Astrocyte (in vitro differentiated cells and primary cell): ENCODE measurements around the gene ERBB2. TPM values are rescaled to one million over a fixed set of nuclear protein-coding genes. Genes with fewer than 3 reads are reported as not detected.

Experiments used
- DNase-seq: peaks from one replicate; pipeline ENCODE4 v3.0.0-alpha.2; 2010; ENCODE audit warnings: low read depth
- FAIRE-seq: peaks from 2 replicates; lab custom pipeline; 2011; peaks lifted over from hg19 to GRCh38; lab: Jason Lieb, UNC
- H2AFZ ChIP-seq: 2 replicates; pipeline ENCODE4 v1.6.0; 2012; ENCODE audit warnings: low read depth, low read length, inconsistent platforms
- H3K27ac ChIP-seq: 2 replicates; pipeline ENCODE4 v1.5.1; 2011; ENCODE audit warnings: low read depth, low read length, inconsistent platforms
- H3K27me3 ChIP-seq: 2 replicates; pipeline ENCODE4 v1.6.0; 2011; ENCODE audit warnings: low read length, inconsistent platforms; ENCODE audit not compliant: insufficient read depth
- H3K36me3 ChIP-seq: 2 replicates; pipeline ENCODE4 v1.5.1; 2011; ENCODE audit warnings: low read length, inconsistent platforms; ENCODE audit not compliant: insufficient read depth
- H3K4me1 ChIP-seq: 2 replicates; pipeline ENCODE4 v1.5.1; 2011; ENCODE audit warnings: low read length, inconsistent platforms; ENCODE audit not compliant: insufficient read depth
- H3K4me2 ChIP-seq: 2 replicates; pipeline ENCODE4 v1.6.0; 2012; ENCODE audit warnings: low read length, inconsistent platforms
- H3K4me3 ChIP-seq: 2 replicates; pipeline ENCODE4 v1.5.1; 2011; ENCODE audit warnings: low read depth, mild to moderate bottlenecking, low read length, inconsistent platforms; ENCODE audit not compliant: insufficient read depth
- H3K79me2 ChIP-seq: 2 replicates; pipeline ENCODE4 v1.6.0; 2012; ENCODE audit warnings: mild to moderate bottlenecking, low read length, inconsistent platforms; ENCODE audit not compliant: insufficient read depth
- H3K9ac ChIP-seq: 2 replicates; pipeline ENCODE4 v1.6.0; 2012; ENCODE audit warnings: mild to moderate bottlenecking, low read length, inconsistent platforms
- H3K9me3 ChIP-seq: 2 replicates; pipeline ENCODE4 v1.5.1; 2012; ENCODE audit warnings: low read depth, mild to moderate bottlenecking, low read length, inconsistent platforms; ENCODE audit not compliant: insufficient read depth
- H4K20me1 ChIP-seq: 2 replicates; pipeline ENCODE4 v1.6.0; 2012; ENCODE audit warnings: low read length, inconsistent platforms; ENCODE audit not compliant: insufficient read depth
- H3K27ac Mint-ChIP-seq: one replicate; pipeline ENCODE4 v1.8.0; 2021; ENCODE audit warnings: mild to moderate bottlenecking, mixed read lengths; ENCODE audit not compliant: unreplicated experiment
- H3K27me3 Mint-ChIP-seq: one replicate; pipeline ENCODE4 v1.8.0; 2021; ENCODE audit warnings: low read depth, mixed read lengths; ENCODE audit not compliant: unreplicated experiment
- H3K36me3 Mint-ChIP-seq: one replicate; pipeline ENCODE4 v1.8.0; 2021; ENCODE audit warnings: low read depth, mixed read lengths; ENCODE audit not compliant: unreplicated experiment
- H3K4me1 Mint-ChIP-seq: one replicate; pipeline ENCODE4 v1.8.0; 2021; ENCODE audit warnings: low read depth, mixed read lengths; ENCODE audit not compliant: unreplicated experiment
- H3K4me3 Mint-ChIP-seq: one replicate; pipeline ENCODE4 v1.8.0; 2021; ENCODE audit warnings: mild to moderate bottlenecking, moderate library complexity, mixed read lengths; ENCODE audit not compliant: unreplicated experiment
- H3K9me3 Mint-ChIP-seq: one replicate; pipeline ENCODE4 v1.8.0; 2021; ENCODE audit warnings: mild to moderate bottlenecking, mixed read lengths; ENCODE audit not compliant: unreplicated experiment
- EZH2 ChIP-seq: IDR thresholded peaks from 2 replicates; pipeline ENCODE4 v1.6.1; 2012; ENCODE audit warnings: mild to moderate bottlenecking, low read length, inconsistent platforms; ENCODE audit not compliant: insufficient read depth
- total RNA-seq: library from RNA; stranded (reverse); gene quantifications from 2 replicates; pipeline ENCODE4 v1.2.1, GENCODE V29; 2021
- TF ChIP-seq, protein P1 (sequence below): IDR thresholded peaks from 2 replicates; pipeline ENCODE4 v1.5.1; 2011; ENCODE audit warnings: low read depth, mild to moderate bottlenecking, inconsistent platforms, low read length, moderate library complexity; ENCODE audit not compliant: insufficient read depth

Gene ERBB2
- total RNA-seq, 1 donor from 2014 or later: 64.0 TPM

DNA sequence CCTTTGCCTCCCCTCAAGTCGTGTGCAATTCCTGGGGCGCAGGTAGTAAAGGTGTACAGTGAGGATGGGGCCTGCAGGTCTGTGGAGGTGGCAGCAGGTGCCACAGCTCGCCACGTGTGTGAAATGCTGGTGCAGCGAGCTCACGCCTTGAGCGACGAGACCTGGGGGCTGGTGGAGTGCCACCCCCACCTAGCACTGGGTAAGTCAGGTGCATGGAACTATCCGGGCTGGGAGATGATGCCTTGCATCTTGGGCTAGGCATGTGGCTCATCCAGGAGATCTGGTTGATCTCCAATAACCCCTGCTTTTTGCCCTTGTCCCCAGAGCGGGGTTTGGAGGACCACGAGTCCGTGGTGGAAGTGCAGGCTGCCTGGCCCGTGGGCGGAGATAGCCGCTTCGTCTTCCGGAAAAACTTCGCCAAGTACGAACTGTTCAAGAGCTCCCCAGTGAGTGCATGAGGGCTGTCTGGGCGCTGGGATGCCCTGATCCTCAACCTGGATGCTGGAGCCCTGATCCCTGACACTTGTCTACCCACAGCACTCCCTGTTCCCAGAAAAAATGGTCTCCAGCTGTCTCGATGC is 43.1 kb downstream of the ERBB2 start:
- Mint-ChIP-seq H3K27ac (no peak overlapping the region), H3K9me3 (no peaks in the 10 kb centered on the region)

DNA sequence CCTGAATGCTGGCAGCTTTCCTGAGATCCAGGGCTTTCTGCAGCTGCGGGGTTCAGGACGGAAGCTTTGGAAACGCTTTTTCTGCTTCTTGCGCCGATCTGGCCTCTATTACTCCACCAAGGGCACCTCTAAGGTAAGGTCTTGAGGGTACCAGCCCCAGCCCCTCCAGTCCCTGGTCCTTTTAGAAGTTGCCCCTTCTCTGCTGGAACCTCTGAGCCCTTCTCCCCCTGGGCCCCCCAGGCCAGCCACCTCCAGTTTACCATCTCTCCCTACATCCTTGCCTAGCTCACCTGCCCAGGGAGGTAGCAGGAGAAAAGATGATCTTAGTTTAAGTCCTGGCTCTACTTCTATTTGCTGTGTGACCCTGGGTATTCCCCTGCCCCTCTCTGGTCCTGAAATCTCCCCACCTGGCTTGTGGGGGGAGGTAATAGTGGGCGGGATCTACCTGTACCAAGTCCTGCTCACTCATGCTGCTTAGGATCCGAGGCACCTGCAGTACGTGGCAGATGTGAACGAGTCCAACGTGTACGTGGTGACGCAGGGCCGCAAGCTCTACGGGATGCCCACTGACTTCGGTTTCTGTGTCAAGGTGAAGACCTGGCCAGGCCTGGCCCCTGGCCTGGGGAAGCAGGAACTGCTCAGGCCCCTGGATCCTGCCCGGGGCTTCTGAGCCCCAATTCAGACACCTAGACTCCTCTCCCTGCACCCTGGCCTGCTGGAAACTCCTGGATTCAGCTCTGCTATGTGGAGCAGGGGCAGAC is 44.4 kb downstream of the ERBB2 start:
- no peak overlapping the region for H3K27ac ChIP-seq
- Mint-ChIP-seq H3K4me3 (no peak overlapping the region), H3K4me1 (peaks cover 12% of the 10 kb centered on the region), H3K36me3 (no peaks in the 10 kb centered on the region), H3K27ac (no peak overlapping the region), H3K27me3 (peaks cover 11% of the 10 kb centered on the region), H3K9me3 (no peaks in the 10 kb centered on the region)
- H2AFZ ChIP-seq: no peak overlapping the region
- no peaks in the 10 kb centered on the region for H3K79me2 ChIP-seq
- no peak overlapping the region for H3K9ac ChIP-seq
- H3K4me3 ChIP-seq: no peak overlapping the region
- no peak for DNase-seq
- no peaks in the 10 kb centered on the region for H3K9me3 ChIP-seq
- no peak overlapping the region for H3K4me2 ChIP-seq
- H3K36me3 ChIP-seq: no peaks in the 10 kb centered on the region
- no peaks in the 10 kb centered on the region for H4K20me1 ChIP-seq
- no peak for FAIRE-seq
- no peak for TF ChIP-seq EZH2
- H3K27me3 ChIP-seq: no peaks in the 10 kb centered on the region
- H3K4me1 ChIP-seq: peaks cover 22% of the 10 kb centered on the region

More for the DNA sequence above, 43.1 kb downstream of the ERBB2 start:
- Histone ChIP-seq H3K4me2 (no peak overlapping the region), H3K27me3 (peaks cover 5% of the 10 kb centered on the region), H3K9ac (no peak overlapping the region), H3K4me3 (no peak overlapping the region), H3K79me2 (no peaks in the 10 kb centered on the region), H3K27ac (no peak overlapping the region), H4K20me1 (no peaks in the 10 kb centered on the region), H3K4me1 (peaks cover 25% of the 10 kb centered on the region), H2AFZ (no peak overlapping the region), H3K9me3 (no peaks in the 10 kb centered on the region), H3K36me3 (no peaks in the 10 kb centered on the region)
- Mint-ChIP-seq H3K27me3 (peaks cover 10% of the 10 kb centered on the region), H3K4me3 (no peak overlapping the region), H3K36me3 (no peaks in the 10 kb centered on the region), H3K4me1 (peaks cover 12% of the 10 kb centered on the region)
- DNase-seq (no peak), FAIRE-seq (no peak)
- TF ChIP-seq EZH2: no peak
- TF ChIP-seq, protein P1, sequence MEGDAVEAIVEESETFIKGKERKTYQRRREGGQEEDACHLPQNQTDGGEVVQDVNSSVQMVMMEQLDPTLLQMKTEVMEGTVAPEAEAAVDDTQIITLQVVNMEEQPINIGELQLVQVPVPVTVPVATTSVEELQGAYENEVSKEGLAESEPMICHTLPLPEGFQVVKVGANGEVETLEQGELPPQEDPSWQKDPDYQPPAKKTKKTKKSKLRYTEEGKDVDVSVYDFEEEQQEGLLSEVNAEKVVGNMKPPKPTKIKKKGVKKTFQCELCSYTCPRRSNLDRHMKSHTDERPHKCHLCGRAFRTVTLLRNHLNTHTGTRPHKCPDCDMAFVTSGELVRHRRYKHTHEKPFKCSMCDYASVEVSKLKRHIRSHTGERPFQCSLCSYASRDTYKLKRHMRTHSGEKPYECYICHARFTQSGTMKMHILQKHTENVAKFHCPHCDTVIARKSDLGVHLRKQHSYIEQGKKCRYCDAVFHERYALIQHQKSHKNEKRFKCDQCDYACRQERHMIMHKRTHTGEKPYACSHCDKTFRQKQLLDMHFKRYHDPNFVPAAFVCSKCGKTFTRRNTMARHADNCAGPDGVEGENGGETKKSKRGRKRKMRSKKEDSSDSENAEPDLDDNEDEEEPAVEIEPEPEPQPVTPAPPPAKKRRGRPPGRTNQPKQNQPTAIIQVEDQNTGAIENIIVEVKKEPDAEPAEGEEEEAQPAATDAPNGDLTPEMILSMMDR: no peak

DNA sequence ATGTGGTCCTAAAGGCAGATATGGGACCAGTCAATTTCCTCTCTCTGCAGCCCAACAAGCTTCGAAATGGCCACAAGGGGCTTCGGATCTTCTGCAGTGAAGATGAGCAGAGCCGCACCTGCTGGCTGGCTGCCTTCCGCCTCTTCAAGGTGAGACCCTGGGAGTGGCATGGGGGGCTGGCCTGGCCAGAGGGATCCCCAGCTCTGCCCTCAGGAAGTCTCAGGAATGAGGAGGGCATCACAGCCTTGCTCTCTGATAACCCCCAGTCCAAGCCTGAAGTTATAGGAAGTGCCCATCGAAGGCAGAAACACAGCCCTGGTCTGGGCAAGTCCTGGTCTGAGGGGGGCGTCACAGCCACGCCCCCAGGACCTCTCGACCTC is 45.0 kb downstream of the ERBB2 start:
- H3K79me2 ChIP-seq: no peaks in the 10 kb centered on the region
- no peak overlapping the region for H3K9ac ChIP-seq
- H3K27me3 ChIP-seq: no peaks in the 10 kb centered on the region
- H3K27ac ChIP-seq: no peak overlapping the region
- DNase-seq: no peak
- Mint-ChIP-seq H3K4me1 (peaks cover 11% of the 10 kb centered on the region), H3K9me3 (no peaks in the 10 kb centered on the region), H3K27ac (no peak overlapping the region), H3K36me3 (no peaks in the 10 kb centered on the region), H3K27me3 (peaks cover 11% of the 10 kb centered on the region), H3K4me3 (no peak overlapping the region)
- peaks cover 17% of the 10 kb centered on the region for H3K4me1 ChIP-seq
- no peak for FAIRE-seq
- H3K36me3 ChIP-seq: no peaks in the 10 kb centered on the region
- H2AFZ ChIP-seq: no peak overlapping the region
- H3K4me3 ChIP-seq: no peak overlapping the region
- no peak overlapping the region for H3K4me2 ChIP-seq
- no peaks in the 10 kb centered on the region for H4K20me1 ChIP-seq
- TF ChIP-seq, protein P1: no peak
- no peak for TF ChIP-seq EZH2
- H3K9me3 ChIP-seq: no peaks in the 10 kb centered on the region
